ENCODE measurements around the gene COPS9. TPM values are rescaled to one million over a fixed set of nuclear protein-coding genes. Genes with fewer than 3 reads are reported as not detected.

The COPS9 gene
- total RNA-seq, 6 donors from 2014 or later, result 97.2 to 141 (median 129) TPM

DNA sequence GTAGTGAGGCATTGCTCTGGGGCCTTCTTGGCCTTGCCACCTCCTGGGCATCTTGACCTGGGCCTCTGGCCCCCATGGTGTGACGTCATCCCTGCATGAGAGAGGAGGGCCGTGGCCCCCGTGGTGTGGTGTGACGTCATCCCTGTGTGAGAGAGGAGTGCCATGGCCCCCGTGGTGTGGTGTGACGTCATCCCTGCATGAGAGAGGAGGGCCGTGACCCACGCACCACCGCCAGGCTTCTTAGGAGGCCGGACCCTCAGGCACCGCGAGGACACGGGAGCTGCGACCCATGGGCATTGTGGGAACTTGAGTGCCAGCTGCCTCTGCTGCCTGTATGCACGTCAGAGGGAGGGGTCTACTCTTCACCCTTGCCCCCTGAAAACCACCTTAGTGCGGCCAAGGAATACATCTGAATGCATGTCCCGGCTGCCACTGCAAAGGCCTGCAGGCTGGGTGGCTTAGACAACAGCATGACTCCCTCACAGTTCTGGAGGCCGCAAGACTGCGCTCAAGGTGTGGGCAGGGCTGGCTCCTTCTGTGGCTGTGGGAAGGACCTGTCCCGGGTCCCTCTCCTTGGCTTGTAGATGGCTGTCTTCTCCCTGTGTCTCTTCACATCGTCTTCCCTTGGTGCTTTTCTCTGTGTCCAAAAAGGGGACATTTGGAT lies 25.1 kb upstream of the COPS9 start:
- H3K36me3 ChIP-seq, result no peaks in the 10 kb centered on the region
- H3K27me3 ChIP-seq, result no peaks in the 10 kb centered on the region
- no peak for ATAC-seq (ENCODE audit: low FRiP score in 2 of 2)
- no peaks in the 10 kb centered on the region for H3K4me1 ChIP-seq
- no peak for TF ChIP-seq POLR2A (IDR thresholded peaks at IDR 0.05)
- TF ChIP-seq EP300 (IDR thresholded peaks at IDR 0.05), result no peak
- TF ChIP-seq, protein P1, sequence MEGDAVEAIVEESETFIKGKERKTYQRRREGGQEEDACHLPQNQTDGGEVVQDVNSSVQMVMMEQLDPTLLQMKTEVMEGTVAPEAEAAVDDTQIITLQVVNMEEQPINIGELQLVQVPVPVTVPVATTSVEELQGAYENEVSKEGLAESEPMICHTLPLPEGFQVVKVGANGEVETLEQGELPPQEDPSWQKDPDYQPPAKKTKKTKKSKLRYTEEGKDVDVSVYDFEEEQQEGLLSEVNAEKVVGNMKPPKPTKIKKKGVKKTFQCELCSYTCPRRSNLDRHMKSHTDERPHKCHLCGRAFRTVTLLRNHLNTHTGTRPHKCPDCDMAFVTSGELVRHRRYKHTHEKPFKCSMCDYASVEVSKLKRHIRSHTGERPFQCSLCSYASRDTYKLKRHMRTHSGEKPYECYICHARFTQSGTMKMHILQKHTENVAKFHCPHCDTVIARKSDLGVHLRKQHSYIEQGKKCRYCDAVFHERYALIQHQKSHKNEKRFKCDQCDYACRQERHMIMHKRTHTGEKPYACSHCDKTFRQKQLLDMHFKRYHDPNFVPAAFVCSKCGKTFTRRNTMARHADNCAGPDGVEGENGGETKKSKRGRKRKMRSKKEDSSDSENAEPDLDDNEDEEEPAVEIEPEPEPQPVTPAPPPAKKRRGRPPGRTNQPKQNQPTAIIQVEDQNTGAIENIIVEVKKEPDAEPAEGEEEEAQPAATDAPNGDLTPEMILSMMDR (IDR thresholded peaks at IDR 0.05), result no peak
- no peak for TF ChIP-seq POLR2AphosphoS5 (IDR thresholded peaks at IDR 0.05)
- 76 to 85% methylated on average over 5 to 21 of the region's 21 CpGs for WGBS, 2 donors
- H3K27ac ChIP-seq, result no peak overlapping the region
- DNase-seq, result no peak
- H3K9me3 ChIP-seq, result no peaks in the 10 kb centered on the region
- no peak overlapping the region for H3K4me3 ChIP-seq

DNA sequence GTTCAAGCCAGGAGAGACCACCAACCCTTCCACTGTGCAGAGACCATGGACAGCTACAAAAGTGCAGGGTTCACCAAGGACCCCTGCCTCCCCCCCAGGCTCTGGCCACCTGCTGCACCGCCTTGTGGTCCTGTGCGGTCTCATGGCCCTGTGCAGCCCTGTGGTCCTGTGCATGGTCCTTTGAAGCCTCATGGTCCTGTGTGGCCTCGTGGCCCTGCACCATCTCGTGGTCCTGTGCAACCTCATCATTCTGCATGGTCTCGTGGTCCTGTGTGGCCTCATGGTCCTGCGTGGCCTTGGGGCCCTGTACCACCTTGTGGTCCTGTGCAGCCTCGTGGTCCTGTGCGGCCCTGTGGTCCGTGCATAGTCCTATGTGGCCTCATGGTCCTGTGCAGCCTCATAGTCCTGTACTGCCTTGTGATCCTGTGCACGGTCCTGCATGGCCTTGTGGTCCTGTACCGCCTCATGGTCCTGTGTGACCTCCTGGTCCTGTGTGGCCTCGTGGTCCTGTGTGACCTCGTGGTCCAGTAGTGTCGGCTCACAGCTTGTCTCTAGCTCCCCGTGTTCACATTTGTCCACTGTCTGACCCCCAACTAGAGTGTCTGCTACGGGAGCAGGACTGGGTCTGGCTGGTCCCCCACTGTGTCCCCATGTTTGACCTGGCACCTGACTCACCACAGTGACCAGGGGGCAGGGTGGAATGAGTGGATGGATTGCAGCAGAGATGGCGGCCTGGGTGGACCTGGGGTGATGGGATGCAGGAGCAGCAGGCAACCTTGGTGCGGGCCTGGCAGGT lies 24.4 kb upstream of the COPS9 start:
- ATAC-seq (ENCODE audit: low FRiP score in 2 of 2) (no peak), DNase-seq (no peak)
- no peaks in the 10 kb centered on the region for H3K36me3 ChIP-seq
- no peak for TF ChIP-seq POLR2AphosphoS5 (IDR thresholded peaks at IDR 0.05)
- no peak for TF ChIP-seq EP300 (IDR thresholded peaks at IDR 0.05)
- no peak for TF ChIP-seq POLR2A (IDR thresholded peaks at IDR 0.05)
- TF ChIP-seq, protein P1 (IDR thresholded peaks at IDR 0.05), result no peak
- H3K27me3 ChIP-seq, result no peaks in the 10 kb centered on the region
- H3K27ac ChIP-seq, result no peak overlapping the region
- H3K9me3 ChIP-seq, result no peaks in the 10 kb centered on the region
- H3K4me3 ChIP-seq, result no peak overlapping the region
- H3K4me1 ChIP-seq, result no peaks in the 10 kb centered on the region
- 83 to 88% methylated on average over 6 to 18 of the region's 18 CpGs for WGBS, 2 donors

DNA sequence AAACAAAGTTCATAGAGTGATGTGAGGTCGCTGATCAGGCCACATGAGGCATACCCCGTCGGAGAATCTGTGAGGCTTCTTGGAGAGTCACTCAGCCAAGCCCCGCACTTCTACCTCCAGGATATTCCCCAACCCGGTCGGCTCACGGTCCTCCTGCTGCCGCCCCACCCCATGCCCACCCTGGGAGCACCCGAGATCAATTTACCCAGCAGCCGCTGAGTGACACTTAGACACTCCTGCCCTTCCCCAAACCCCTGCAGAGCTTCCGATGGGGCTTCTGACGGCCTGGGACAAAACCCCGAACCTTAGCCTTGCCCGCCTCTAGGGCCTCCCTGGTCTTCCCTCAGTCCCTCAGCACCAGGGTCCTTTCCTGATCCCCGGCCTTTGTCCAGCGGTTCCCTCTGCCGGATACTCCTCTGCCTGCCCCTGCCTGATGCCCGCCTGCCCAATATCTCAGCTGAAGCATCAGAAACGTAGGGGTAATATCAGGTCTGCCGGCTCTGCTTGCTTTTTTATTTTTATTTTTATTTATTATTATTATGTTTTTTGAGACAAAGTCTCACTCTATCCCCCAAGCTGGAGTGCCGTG lies 23.2 kb upstream of the COPS9 start:
- no peak overlapping the region for H3K4me3 ChIP-seq
- DNase-seq (no peak), ATAC-seq (ENCODE audit: low FRiP score in 2 of 2) (no peak)
- 83 to 90% methylated on average over 21 of the region's 21 CpGs for WGBS, 2 donors
- H3K36me3 ChIP-seq, result no peaks in the 10 kb centered on the region
- TF ChIP-seq POLR2A (IDR thresholded peaks at IDR 0.05) (no peak), EP300 (IDR thresholded peaks at IDR 0.05) (no peak), POLR2AphosphoS5 (IDR thresholded peaks at IDR 0.05) (no peak)
- TF ChIP-seq, protein P1 (IDR thresholded peaks at IDR 0.05), result no peak
- H3K27ac ChIP-seq, result no peak overlapping the region
- H3K27me3 ChIP-seq, result no peaks in the 10 kb centered on the region
- no peaks in the 10 kb centered on the region for H3K9me3 ChIP-seq
- no peaks in the 10 kb centered on the region for H3K4me1 ChIP-seq

DNA sequence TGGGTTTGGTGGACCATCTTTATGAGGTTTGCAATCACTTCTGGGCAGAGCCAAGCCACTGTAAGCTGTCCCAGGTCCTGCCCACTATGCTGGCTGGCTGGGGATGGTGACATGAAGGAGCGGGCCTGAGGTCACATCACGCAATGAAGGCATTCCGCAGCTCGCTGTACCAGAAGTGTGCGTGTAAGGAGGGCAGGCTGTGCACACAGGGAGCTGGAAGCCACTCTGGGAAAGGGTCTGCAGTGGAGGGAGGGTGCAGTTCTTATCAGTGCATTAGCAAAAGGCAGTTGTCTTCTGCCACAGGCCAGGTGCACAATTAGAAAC lies 21.0 kb upstream of the COPS9 start:
- no peaks in the 10 kb centered on the region for H3K36me3 ChIP-seq
- TF ChIP-seq EP300 (IDR thresholded peaks at IDR 0.05), result no peak
- TF ChIP-seq POLR2AphosphoS5 (IDR thresholded peaks at IDR 0.05), result no peak
- TF ChIP-seq, protein P1 (IDR thresholded peaks at IDR 0.05), result no peak
- H3K4me3 ChIP-seq, result no peak overlapping the region
- H3K27ac ChIP-seq, result no peak overlapping the region
- no peak for DNase-seq
- H3K9me3 ChIP-seq, result no peaks in the 10 kb centered on the region
- H3K27me3 ChIP-seq, result no peaks in the 10 kb centered on the region
- no peak for ATAC-seq (ENCODE audit: low FRiP score in 2 of 2)
- WGBS, 2 donors, result 84 to 90% methylated on average over 4 to 5 of the region's 5 CpGs
- no peaks in the 10 kb centered on the region for H3K4me1 ChIP-seq
